Tibial artery (tissue), 4 donors: ENCODE data around the gene PLPP1.

Experiments
- DNase-seq, 2 donors: peaks; one replicate each; pipeline ENCODE4 v3.0.0-alpha.2; 2019
- H3K27ac ChIP-seq, 2 donors: fragments of 200-600 bp; sonication (generic) in 1 of 2; 1 replicate in 1 of 2; 2 replicates in 1 of 2; pipeline ENCODE4 v1.5.1; 2018 to 2019; ENCODE audit warnings: mild to moderate bottlenecking in 1 of 2
- H3K27me3 ChIP-seq, 2 donors: fragments of 200-600 bp; sonication (generic) in 1 of 2; one replicate each; pipeline versions ENCODE4 v1.5.1 to v1.6.0; 2016 to 2019
- H3K36me3 ChIP-seq, 3 donors: fragments of 200-600 bp; sonication (generic) in 2 of 3; one replicate each; pipeline ENCODE4 v1.5.1; 2016 to 2019; ENCODE audit warnings: mild to moderate bottlenecking in 2 of 3
- H3K4me1 ChIP-seq, 4 donors: fragments of 200-600 bp; sonication (generic) in 2 of 4; 1 replicate in 3 of 4; 2 replicates in 1 of 4; pipeline ENCODE4 v1.5.1; 2016 to 2019
- H3K4me3 ChIP-seq, 2 donors: fragments of 200-600 bp; sonication (generic) in 1 of 2; 1 replicate in 1 of 2; 2 replicates in 1 of 2; pipeline ENCODE4 v1.5.1; 2018 to 2019; ENCODE audit warnings: mild to moderate bottlenecking in 2 of 2
- H3K9me3 ChIP-seq, 3 donors: fragments of 200-600 bp; sonication (generic) in 1 of 3; one replicate each; pipeline ENCODE4 v1.5.1; 2016 to 2019
- intact Hi-C: fragments of 100-400 bp; cut with DNase I; formaldehyde crosslinking; loops from one replicate; pipeline ENCODE4 v1.15.0; 2023; ENCODE audit warnings: low total_unique reads
- TF ChIP-seq, protein P1 (sequence below), 2 experiments: fragments of 200-600 bp in 1 of 2; fragments of 450-650 bp in 1 of 2; IDR thresholded peaks; one replicate each; pipeline ENCODE4 v1.5.1; 2017 to 2019; ENCODE audit warnings: antibody characterized with exemption in 2 of 2, mild to moderate bottlenecking in 1 of 2, moderate library complexity in 1 of 2

Gene PLPP1

DNA sequence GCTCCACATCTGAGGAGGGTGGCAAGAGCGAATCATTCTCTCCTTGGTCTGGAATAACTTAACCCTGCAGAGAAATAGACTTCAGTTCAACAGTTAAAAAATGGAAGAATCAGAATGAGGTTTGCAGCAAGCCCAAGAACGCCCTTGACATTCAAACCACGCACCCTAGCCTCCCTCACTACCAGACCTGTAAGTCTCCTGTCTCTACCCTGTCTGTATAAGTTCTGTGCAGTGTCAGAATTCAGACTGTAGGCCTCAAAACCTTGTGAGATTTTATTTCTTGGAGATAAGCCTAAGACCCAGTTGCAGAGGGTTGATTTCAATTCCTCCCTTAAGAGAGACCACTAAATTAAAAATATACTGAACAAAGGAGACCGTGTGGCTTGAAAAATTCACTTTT lies 35.8 kb upstream of the PLPP1 start:
- TF ChIP-seq, protein P1, sequence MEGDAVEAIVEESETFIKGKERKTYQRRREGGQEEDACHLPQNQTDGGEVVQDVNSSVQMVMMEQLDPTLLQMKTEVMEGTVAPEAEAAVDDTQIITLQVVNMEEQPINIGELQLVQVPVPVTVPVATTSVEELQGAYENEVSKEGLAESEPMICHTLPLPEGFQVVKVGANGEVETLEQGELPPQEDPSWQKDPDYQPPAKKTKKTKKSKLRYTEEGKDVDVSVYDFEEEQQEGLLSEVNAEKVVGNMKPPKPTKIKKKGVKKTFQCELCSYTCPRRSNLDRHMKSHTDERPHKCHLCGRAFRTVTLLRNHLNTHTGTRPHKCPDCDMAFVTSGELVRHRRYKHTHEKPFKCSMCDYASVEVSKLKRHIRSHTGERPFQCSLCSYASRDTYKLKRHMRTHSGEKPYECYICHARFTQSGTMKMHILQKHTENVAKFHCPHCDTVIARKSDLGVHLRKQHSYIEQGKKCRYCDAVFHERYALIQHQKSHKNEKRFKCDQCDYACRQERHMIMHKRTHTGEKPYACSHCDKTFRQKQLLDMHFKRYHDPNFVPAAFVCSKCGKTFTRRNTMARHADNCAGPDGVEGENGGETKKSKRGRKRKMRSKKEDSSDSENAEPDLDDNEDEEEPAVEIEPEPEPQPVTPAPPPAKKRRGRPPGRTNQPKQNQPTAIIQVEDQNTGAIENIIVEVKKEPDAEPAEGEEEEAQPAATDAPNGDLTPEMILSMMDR (IDR thresholded peaks at IDR 0.05) = no peak
- no peaks in the 10 kb centered on the region for H3K27me3 ChIP-seq
- DNase-seq = no peak
- no peaks in the 10 kb centered on the region for H3K9me3 ChIP-seq
- H3K36me3 ChIP-seq = no peaks in the 10 kb centered on the region
- peaks cover 0 to 31% (median 15%) of the 10 kb centered on the region in 4 donors for H3K4me1 ChIP-seq
- intact Hi-C loops = no loop called here
- H3K4me3 ChIP-seq = no peak overlapping the region
- peak overlapping the region; percentile 86 for H3K27ac ChIP-seq

GRCh38 chr5:55570026-55570425 lies 35.3 kb upstream of the PLPP1 start:
- Histone ChIP-seq H3K9me3 (no peaks in the 10 kb centered on the region), H3K4me1 (peaks cover 0 to 31% (median 15%) of the 10 kb centered on the region in 4 donors), H3K4me3 (no peak overlapping the region), H3K36me3 (no peaks in the 10 kb centered on the region), H3K27me3 (no peaks in the 10 kb centered on the region), H3K27ac (peak overlapping the region; percentile 86)
- intact Hi-C loops = no loop called here
- TF ChIP-seq, protein P1 (IDR thresholded peaks at IDR 0.05) = no peak
- no peak for DNase-seq

DNA sequence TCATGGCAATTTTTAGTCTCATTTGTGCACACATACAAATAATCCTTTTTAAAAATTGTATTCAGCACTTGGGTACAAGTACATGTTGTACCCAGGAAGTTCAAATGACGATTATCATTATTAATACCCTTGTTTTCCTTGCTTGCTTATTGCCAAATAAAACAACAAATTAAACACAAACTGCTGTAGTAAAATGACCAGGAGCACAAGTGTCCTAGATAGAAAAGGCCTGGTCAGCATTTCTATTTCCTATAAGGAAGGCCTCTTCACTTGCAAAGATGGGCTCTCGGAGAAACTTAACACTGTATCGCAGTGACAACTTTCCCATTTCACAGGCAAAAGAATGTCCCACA lies 34.7 kb upstream of the PLPP1 start:
- H3K4me3 ChIP-seq = peak overlapping the region in 1 of 2 donors; percentile 33
- no peaks in the 10 kb centered on the region for H3K27me3 ChIP-seq
- DNase-seq = no peak
- peak overlapping the region; percentile 86 for H3K27ac ChIP-seq
- TF ChIP-seq, protein P1 (IDR thresholded peaks at IDR 0.05) = no peak
- no peaks in the 10 kb centered on the region for H3K36me3 ChIP-seq
- H3K4me1 ChIP-seq = peaks cover 0 to 31% (median 15%) of the 10 kb centered on the region in 4 donors
- intact Hi-C loops = loop anchor here (5.0 kb wide), 1 partner anchor 33 kb away; no protein-coding TSS in a partner anchor
- H3K9me3 ChIP-seq = no peaks in the 10 kb centered on the region

DNA sequence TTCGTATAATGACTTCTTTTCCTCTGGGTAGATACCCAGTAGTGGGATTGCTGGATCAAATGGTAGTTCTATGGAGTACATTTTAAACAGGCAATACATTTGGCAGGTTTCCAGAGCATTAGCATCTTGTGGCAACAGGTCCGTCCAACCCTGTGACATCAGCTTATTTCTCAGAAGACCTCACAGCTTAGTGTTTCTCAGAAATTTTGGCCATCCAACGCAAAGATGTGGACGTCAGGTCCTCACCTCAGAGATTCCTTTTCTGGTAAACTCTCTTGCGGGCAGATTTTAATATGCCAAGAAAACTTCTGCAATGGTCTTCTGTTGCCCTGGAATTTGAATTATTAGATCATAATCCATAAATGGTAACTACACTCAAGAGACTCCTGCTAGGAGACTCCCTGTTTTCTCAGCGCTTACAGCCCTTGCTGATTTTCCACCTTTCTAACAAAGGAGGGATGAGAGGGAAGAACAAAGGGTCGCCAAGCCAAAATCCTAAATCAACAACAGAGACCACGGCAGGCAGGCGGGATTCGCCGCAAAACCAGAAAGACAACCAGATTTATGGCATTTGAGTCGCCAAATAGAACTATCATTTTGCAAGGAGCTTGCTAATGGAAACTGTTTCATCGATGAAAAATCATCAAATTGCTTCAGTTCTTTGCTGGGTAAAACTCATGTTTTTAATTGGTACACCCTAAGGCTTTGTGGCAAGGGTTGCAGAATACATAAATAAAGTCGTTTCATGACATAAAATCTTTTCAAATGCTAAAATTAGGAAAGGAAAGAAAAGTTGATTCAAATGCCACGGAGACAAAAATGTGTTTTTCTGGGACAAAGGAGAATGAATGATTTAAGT lies 34.1 kb upstream of the PLPP1 start:
- intact Hi-C loops = loop anchor here (5.0 kb wide), 1 partner anchor 33 kb away; no protein-coding TSS in a partner anchor
- Histone ChIP-seq H3K36me3 (no peaks in the 10 kb centered on the region), H3K9me3 (no peaks in the 10 kb centered on the region), H3K27ac (peak overlapping the region; percentile 86), H3K4me3 (peak overlapping the region; percentile 31 to 33), H3K4me1 (peaks cover 0 to 31% (median 15%) of the 10 kb centered on the region in 4 donors), H3K27me3 (no peaks in the 10 kb centered on the region)
- DNase-seq = no peak
- TF ChIP-seq, protein P1 (IDR thresholded peaks at IDR 0.05) = no peak

- intact Hi-C loops = loop anchor here (5.0 kb wide), 1 partner anchor 38 kb away; no protein-coding TSS in a partner anchor
- no peak overlapping the region for H3K4me3 ChIP-seq
- H3K27ac ChIP-seq = peak overlapping the region in 1 of 2 donors; percentile 16
- H3K4me1 ChIP-seq = peaks cover 0 to 18% (median 5%) of the 10 kb centered on the region in 4 donors
- no peak for DNase-seq
- H3K36me3 ChIP-seq = no peaks in the 10 kb centered on the region
- no peaks in the 10 kb centered on the region for H3K27me3 ChIP-seq
- no peaks in the 10 kb centered on the region for H3K9me3 ChIP-seq
- TF ChIP-seq, protein P1 (IDR thresholded peaks at IDR 0.05) = no peak
These were observed 30.0 kb upstream of the PLPP1 start for GRCh38 chr5:55564721-55565120.
